ENCODE results near the gene KRTAP6-2. TPM values are rescaled to one million over a fixed set of nuclear protein-coding genes. Genes with fewer than 3 reads are reported as not detected.

Gene KRTAP6-2
- total RNA-seq, 2 experiments from 2014 or later: not detected

DNA sequence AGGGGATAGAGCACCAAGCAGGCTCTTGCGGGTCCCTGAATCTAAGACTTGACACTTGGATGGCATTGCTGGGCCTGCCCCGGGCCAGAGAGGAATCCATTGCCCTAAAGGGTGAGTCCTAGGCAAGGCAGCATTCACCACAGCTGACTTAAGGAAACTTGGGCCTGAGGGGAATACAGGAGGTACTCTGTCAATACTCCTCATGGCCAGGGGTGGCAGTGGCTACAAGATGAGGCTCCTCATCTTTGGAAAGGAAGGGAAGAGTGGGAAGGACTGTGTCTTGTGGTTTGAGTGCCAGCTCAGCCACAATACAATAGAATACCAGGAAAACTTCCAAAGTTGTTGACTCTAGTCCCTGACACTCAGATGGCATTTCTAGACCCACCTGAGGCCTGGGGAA lies 7.3 kb upstream of the KRTAP6-2 start:
- H3K27ac Mint-ChIP-seq: no peak overlapping the region
- H3K4me3 ChIP-seq (ENCODE audit: low read length): no peak overlapping the region
- ATAC-seq (ENCODE audit: poor library complexity): no peak

GRCh38 chr21:30600787-30601186 lies 2.1 kb upstream of the KRTAP6-2 start, which contains the start of gene KRTAP22-1:
TSS of gene KRTAP22-1 (plus strand) at chr21:30601087.
- Mint-ChIP-seq H3K27ac (no peak within 1 kb of the TSS), H3K4me1 (ENCODE audit: low read depth) (no peaks in the 10 kb centered on the region), H3K9me3 (no peaks in the 10 kb centered on the region), H3K27me3 (no peaks in the 10 kb centered on the region), H3K36me3 (ENCODE audit: low read depth) (no peaks in the 10 kb centered on the region), H3K4me3 (no peak within 1 kb of the TSS)
- Histone ChIP-seq H3K4me3 (ENCODE audit: low read length) (no peak within 1 kb of the TSS), H3K9me3 (ENCODE audit: control insufficient read depth in 1 of 2, insufficient read depth in 1 of 2, low read length in 2 of 2) (peaks cover 0 to 3% of the 10 kb centered on the region in 2 experiments), H3K27me3 (ENCODE audit: control insufficient read depth in 1 of 2, insufficient read depth in 2 of 2, low read length in 2 of 2) (peaks cover 0 to 3% of the 10 kb centered on the region in 2 experiments), H3K4me1 (ENCODE audit: insufficient read depth, low read length) (no peaks in the 10 kb centered on the region), H3K36me3 (ENCODE audit: insufficient read depth, low read length) (no peaks in the 10 kb centered on the region), H3K27ac (ENCODE audit: low read depth in 1 of 2, low read length in 2 of 2) (no peak within 1 kb of the TSS)
- DNase-seq (no peak), ATAC-seq (ENCODE audit: poor library complexity) (no peak)
- TF ChIP-seq, protein P1, sequence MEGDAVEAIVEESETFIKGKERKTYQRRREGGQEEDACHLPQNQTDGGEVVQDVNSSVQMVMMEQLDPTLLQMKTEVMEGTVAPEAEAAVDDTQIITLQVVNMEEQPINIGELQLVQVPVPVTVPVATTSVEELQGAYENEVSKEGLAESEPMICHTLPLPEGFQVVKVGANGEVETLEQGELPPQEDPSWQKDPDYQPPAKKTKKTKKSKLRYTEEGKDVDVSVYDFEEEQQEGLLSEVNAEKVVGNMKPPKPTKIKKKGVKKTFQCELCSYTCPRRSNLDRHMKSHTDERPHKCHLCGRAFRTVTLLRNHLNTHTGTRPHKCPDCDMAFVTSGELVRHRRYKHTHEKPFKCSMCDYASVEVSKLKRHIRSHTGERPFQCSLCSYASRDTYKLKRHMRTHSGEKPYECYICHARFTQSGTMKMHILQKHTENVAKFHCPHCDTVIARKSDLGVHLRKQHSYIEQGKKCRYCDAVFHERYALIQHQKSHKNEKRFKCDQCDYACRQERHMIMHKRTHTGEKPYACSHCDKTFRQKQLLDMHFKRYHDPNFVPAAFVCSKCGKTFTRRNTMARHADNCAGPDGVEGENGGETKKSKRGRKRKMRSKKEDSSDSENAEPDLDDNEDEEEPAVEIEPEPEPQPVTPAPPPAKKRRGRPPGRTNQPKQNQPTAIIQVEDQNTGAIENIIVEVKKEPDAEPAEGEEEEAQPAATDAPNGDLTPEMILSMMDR (IDR thresholded peaks at IDR 0.05): no peak
- intact Hi-C loops (cut with DNase I, micrococcal nuclease): no loop called here
- POLR2A ChIA-PET: no interaction called here
- CTCF ChIA-PET: no interaction called here

More for the DNA sequence above, 7.3 kb upstream of the KRTAP6-2 start:
- H3K27me3 Mint-ChIP-seq: no peaks in the 10 kb centered on the region
- Histone ChIP-seq H3K27me3 (ENCODE audit: control insufficient read depth in 1 of 2, insufficient read depth in 2 of 2, low read length in 2 of 2) (peaks cover 0 to 3% of the 10 kb centered on the region in 2 experiments), H3K36me3 (ENCODE audit: insufficient read depth, low read length) (no peaks in the 10 kb centered on the region), H3K27ac (ENCODE audit: low read depth in 1 of 2, low read length in 2 of 2) (no peak overlapping the region), H3K4me1 (ENCODE audit: insufficient read depth, low read length) (no peaks in the 10 kb centered on the region), H3K9me3 (ENCODE audit: control insufficient read depth in 1 of 2, insufficient read depth in 1 of 2, low read length in 2 of 2) (no peaks in the 10 kb centered on the region)
- no peaks in the 10 kb centered on the region for H3K4me1 Mint-ChIP-seq (ENCODE audit: low read depth)
- intact Hi-C loops (cut with DNase I, micrococcal nuclease): no loop called here
- ChIA-PET CTCF (no interaction called here), POLR2A (no interaction called here)
- H3K4me3 Mint-ChIP-seq: no peak overlapping the region
- DNase-seq: no peak
- H3K36me3 Mint-ChIP-seq (ENCODE audit: low read depth): no peaks in the 10 kb centered on the region
- peaks cover 10% of the 10 kb centered on the region for H3K9me3 Mint-ChIP-seq
- TF ChIP-seq, protein P1 (IDR thresholded peaks at IDR 0.05): no peak

- H3K4me1 Mint-ChIP-seq (ENCODE audit: low read depth): no peaks in the 10 kb centered on the region
- no peaks in the 10 kb centered on the region for H3K36me3 Mint-ChIP-seq (ENCODE audit: low read depth)
- POLR2A ChIA-PET: no interaction called here
Observed at GRCh38 chr21:30592140-30592539, 6.6 kb downstream of the KRTAP6-2 start, which contains the start of gene KRTAP6-3. TSS of gene KRTAP6-3 (plus strand) at chr21:30592440. CDS start at chr21:30592446, 6 bp downstream.

More at GRCh38 chr21:30592140-30592539, 6.6 kb downstream of the KRTAP6-2 start, which contains the start of gene KRTAP6-3:
- ATAC-seq (ENCODE audit: poor library complexity) (no peak), DNase-seq (no peak)
- intact Hi-C loops (cut with DNase I, micrococcal nuclease): no loop called here
- H3K36me3 ChIP-seq (ENCODE audit: insufficient read depth, low read length): no peaks in the 10 kb centered on the region
- Mint-ChIP-seq H3K4me3 (no peak within 1 kb of the TSS), H3K27ac (no peak within 1 kb of the TSS), H3K9me3 (peaks cover 2% of the 10 kb centered on the region), H3K27me3 (no peaks in the 10 kb centered on the region)
- TF ChIP-seq, protein P1 (IDR thresholded peaks at IDR 0.05): no peak
- no peaks in the 10 kb centered on the region for H3K4me1 ChIP-seq (ENCODE audit: insufficient read depth, low read length)
- no peak within 1 kb of the TSS for H3K27ac ChIP-seq (ENCODE audit: low read depth in 1 of 2, low read length in 2 of 2)
- no peaks in the 10 kb centered on the region for H3K27me3 ChIP-seq (ENCODE audit: control insufficient read depth in 1 of 2, insufficient read depth in 2 of 2, low read length in 2 of 2)
- no peak within 1 kb of the TSS for H3K4me3 ChIP-seq (ENCODE audit: low read length)
- CTCF ChIA-PET: no interaction called here
- H3K9me3 ChIP-seq (ENCODE audit: control insufficient read depth in 1 of 2, insufficient read depth in 1 of 2, low read length in 2 of 2): peaks cover 0 to 3% of the 10 kb centered on the region in 2 experiments
